ENCODE results near the gene GRB2. TPM values are rescaled to one million over a fixed set of nuclear protein-coding genes. Genes with fewer than 3 reads are reported as not detected.

The GRB2 gene
- total RNA-seq, 1 experiment from 2014 or later = 79.7 TPM

GRCh38 chr17:75398279-75398678, 7.2 kb downstream of the GRB2 start:
- no peak overlapping the region for H3K4me3 Mint-ChIP-seq (ENCODE audit: low read depth, unreplicated experiment)
- no peak for DNase-seq
- intact Hi-C loops (cut with micrococcal nuclease; ENCODE audit: unreplicated experiment) = no loop called here
- no peak overlapping the region for H3K27ac Mint-ChIP-seq (ENCODE audit: unreplicated experiment)
- H3K27me3 Mint-ChIP-seq (ENCODE audit: unreplicated experiment) = no peaks in the 10 kb centered on the region
- H3K9me3 Mint-ChIP-seq (ENCODE audit: low read depth, unreplicated experiment) = no peaks in the 10 kb centered on the region
- peaks cover 29% of the 10 kb centered on the region for H3K4me1 Mint-ChIP-seq (ENCODE audit: low read depth, unreplicated experiment)
- no TSS peak for BruUV-seq (replicated peaks)
- peaks cover 22% of the 10 kb centered on the region for H3K36me3 Mint-ChIP-seq (ENCODE audit: insufficient read depth, unreplicated experiment)
- TF ChIP-seq CTCF (IDR thresholded peaks at IDR 0.05; ENCODE audit: unreplicated experiment) = no peak
- CTCF ChIA-PET = interaction anchor here (0.6 kb wide), 1 partner anchor 24 kb away, joined by 5 read pairs; no protein-coding TSS in a partner anchor

- intact Hi-C loops (cut with micrococcal nuclease; ENCODE audit: unreplicated experiment) = no loop called here
- Mint-ChIP-seq H3K36me3 (ENCODE audit: insufficient read depth, unreplicated experiment) (peaks cover 28% of the 10 kb centered on the region), H3K27me3 (ENCODE audit: unreplicated experiment) (no peaks in the 10 kb centered on the region), H3K9me3 (ENCODE audit: low read depth, unreplicated experiment) (no peaks in the 10 kb centered on the region), H3K27ac (ENCODE audit: unreplicated experiment) (no peak overlapping the region), H3K4me3 (ENCODE audit: low read depth, unreplicated experiment) (no peak overlapping the region), H3K4me1 (ENCODE audit: low read depth, unreplicated experiment) (peaks cover 39% of the 10 kb centered on the region)
- no peak for TF ChIP-seq CTCF (IDR thresholded peaks at IDR 0.05; ENCODE audit: unreplicated experiment)
- CTCF ChIA-PET = interaction anchor here (0.5 to 1.6 kb wide), 3 partner anchors 70 to 173 kb away, joined by 3 to 6 read pairs (median 5); no protein-coding TSS in a partner anchor
- no TSS peak for BruUV-seq (replicated peaks)
- no peak for DNase-seq
Measured at GRCh38 chr17:75397217-75397616, 8.3 kb downstream of the GRB2 start.

DNA sequence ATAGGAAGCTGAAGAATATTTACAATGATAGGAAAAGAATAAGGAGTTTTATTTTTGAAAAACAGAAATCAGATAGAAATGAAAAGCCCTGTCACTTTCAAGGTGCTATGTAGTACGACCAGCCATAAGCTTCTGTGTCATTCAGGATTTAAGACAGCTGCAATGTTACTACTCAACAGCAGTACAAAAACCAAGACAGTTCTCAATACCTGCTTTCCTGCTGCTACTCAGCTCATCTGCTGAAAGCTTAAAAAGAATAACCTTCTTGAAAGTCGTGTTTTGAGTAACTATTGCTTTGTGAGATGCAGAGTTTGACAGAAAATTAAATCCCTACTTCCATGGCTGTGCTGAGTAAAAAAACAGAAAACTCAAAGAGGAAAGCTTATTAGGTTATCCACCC, 8.7 kb downstream of the GRB2 start:
- DNase-seq = no peak
- CTCF ChIA-PET = interaction anchor here (0.5 to 1.6 kb wide), 3 partner anchors 70 to 172 kb away, joined by 3 to 6 read pairs (median 5); no protein-coding TSS in a partner anchor
- no peak overlapping the region for H3K4me3 Mint-ChIP-seq (ENCODE audit: low read depth, unreplicated experiment)
- peaks cover 41% of the 10 kb centered on the region for H3K4me1 Mint-ChIP-seq (ENCODE audit: low read depth, unreplicated experiment)
- H3K36me3 Mint-ChIP-seq (ENCODE audit: insufficient read depth, unreplicated experiment) = peaks cover 28% of the 10 kb centered on the region
- no peak overlapping the region for H3K27ac Mint-ChIP-seq (ENCODE audit: unreplicated experiment)
- intact Hi-C loops (cut with micrococcal nuclease; ENCODE audit: unreplicated experiment) = no loop called here
- no TSS peak for BruUV-seq (replicated peaks)
- H3K9me3 Mint-ChIP-seq (ENCODE audit: low read depth, unreplicated experiment) = no peaks in the 10 kb centered on the region
- H3K27me3 Mint-ChIP-seq (ENCODE audit: unreplicated experiment) = no peaks in the 10 kb centered on the region
- TF ChIP-seq CTCF (IDR thresholded peaks at IDR 0.05; ENCODE audit: unreplicated experiment) = no peak

GRCh38 chr17:75396025-75396424, 9.5 kb downstream of the GRB2 start:
- no peak for DNase-seq
- no peaks in the 10 kb centered on the region for H3K27me3 Mint-ChIP-seq (ENCODE audit: unreplicated experiment)
- H3K27ac Mint-ChIP-seq (ENCODE audit: unreplicated experiment) = no peak overlapping the region
- no peaks in the 10 kb centered on the region for H3K9me3 Mint-ChIP-seq (ENCODE audit: low read depth, unreplicated experiment)
- TF ChIP-seq CTCF (IDR thresholded peaks at IDR 0.05; ENCODE audit: unreplicated experiment) = no peak
- H3K36me3 Mint-ChIP-seq (ENCODE audit: insufficient read depth, unreplicated experiment) = peaks cover 28% of the 10 kb centered on the region
- H3K4me1 Mint-ChIP-seq (ENCODE audit: low read depth, unreplicated experiment) = peaks cover 41% of the 10 kb centered on the region
- CTCF ChIA-PET = interaction anchor here (0.6 to 3.2 kb wide), 3 partner anchors 10 to 183 kb away, joined by 5 to 10 read pairs (median 5); partner anchors contain the start of gene GRB2
- BruUV-seq (replicated peaks) = no TSS peak
- H3K4me3 Mint-ChIP-seq (ENCODE audit: low read depth, unreplicated experiment) = no peak overlapping the region
- intact Hi-C loops (cut with micrococcal nuclease; ENCODE audit: unreplicated experiment) = no loop called here
